CD14-positive monocyte (primary cell): Measurements from ENCODE around the gene MARS1. TPM values are rescaled to one million over a fixed set of nuclear protein-coding genes. Genes with fewer than 3 reads are reported as not detected.

Source experiments
- DNase-seq, 3 donors: peaks; one replicate each; pipeline ENCODE4 v3.0.0-alpha.2; 2011 to 2022
- H2AFZ ChIP-seq: 2 replicates; pipeline ENCODE4 v1.6.0; 2012; ENCODE audit warnings: mild to moderate bottlenecking, low read depth, low read length, inconsistent platforms; ENCODE audit not compliant: insufficient read depth, poor library complexity, severe bottlenecking
- H3K27ac ChIP-seq, 2 donors: 1 replicate in 1 of 2; 2 replicates in 1 of 2; pipeline ENCODE4 v1.5.1; 2012 to 2013; ENCODE audit warnings: low read length in 2 of 2, control low read depth in 1 of 2, inconsistent platforms in 1 of 2, low read depth in 1 of 2, mild to moderate bottlenecking in 1 of 2
- H3K27me3 ChIP-seq, 2 donors: one replicate each; pipeline versions ENCODE4 v1.6.0 to v1.6.1; 2011 to 2013; ENCODE audit warnings: low read length in 2 of 2; ENCODE audit not compliant: control insufficient read depth in 2 of 2, insufficient read depth in 2 of 2
- H3K36me3 ChIP-seq, 2 donors: replicated peaks in 1 of 2; 1 replicate in 1 of 2; 2 replicates in 1 of 2; pipeline versions ENCODE4 v1.5.1 to v1.6.1; 2012 to 2013; ENCODE audit warnings: low read length in 2 of 2, control low read depth in 1 of 2, inconsistent platforms in 1 of 2, mild to moderate bottlenecking in 1 of 2; ENCODE audit not compliant: insufficient read depth in 2 of 2, control insufficient read depth in 1 of 2
- H3K4me1 ChIP-seq, 2 donors: 1 replicate in 1 of 2; 2 replicates in 1 of 2; pipeline versions ENCODE4 v1.5.1 to v1.6.1; 2012 to 2013; ENCODE audit warnings: low read length in 2 of 2, control low read depth in 1 of 2, inconsistent platforms in 1 of 2, mild to moderate bottlenecking in 1 of 2, moderate library complexity in 1 of 2; ENCODE audit not compliant: insufficient read depth in 2 of 2, control insufficient read depth in 1 of 2
- H3K4me2 ChIP-seq: replicated peaks from 2 replicates; pipeline ENCODE3; 2012; ENCODE audit warnings: low read length, moderate library complexity, mild to moderate bottlenecking; ENCODE audit not compliant: poor library complexity, severe bottlenecking; ENCODE audit errors: extremely low read depth
- H3K4me3 ChIP-seq, 3 experiments: fragments of 200-600 bp in 1 of 3; sonication (generic) in 1 of 3; replicated peaks in 1 of 3; 1 replicate in 2 of 3; 2 replicates in 1 of 3; pipeline ENCODE4 v1.5.1; 2011 to 2013; ENCODE audit warnings: low read length in 3 of 3, mild to moderate bottlenecking in 3 of 3, control low read depth in 2 of 3, low read depth in 2 of 3, inconsistent platforms in 1 of 3, moderate library complexity in 1 of 3
- H3K79me2 ChIP-seq: 2 replicates; pipeline ENCODE4 v1.6.0; 2012; ENCODE audit warnings: mild to moderate bottlenecking, control low read depth, inconsistent platforms, low read length, moderate library complexity; ENCODE audit not compliant: insufficient read depth
- H3K9ac ChIP-seq: 2 replicates; pipeline ENCODE4 v1.6.0; 2017; ENCODE audit warnings: low read length, mild to moderate bottlenecking; ENCODE audit not compliant: insufficient read depth, poor library complexity, severe bottlenecking
- H3K9me3 ChIP-seq, 2 donors: replicated peaks in 1 of 2; 1 replicate in 1 of 2; 2 replicates in 1 of 2; pipeline versions ENCODE4 v1.5.1 to v1.6.1; 2012 to 2013; ENCODE audit warnings: low read length in 2 of 2, control low read depth in 1 of 2; ENCODE audit not compliant: control insufficient read depth in 1 of 2, insufficient read depth in 1 of 2
- H4K20me1 ChIP-seq: 2 replicates; pipeline ENCODE4 v1.6.0; 2012; ENCODE audit warnings: mild to moderate bottlenecking, low read length, control low read depth, moderate library complexity; ENCODE audit not compliant: insufficient read depth
- H3K27ac Mint-ChIP-seq, 7 donors: one replicate each; pipeline ENCODE4 v1.8.0; 2020; ENCODE audit warnings: mild to moderate bottlenecking in 7 of 7, mixed read lengths in 7 of 7, moderate library complexity in 6 of 7, inconsistent platforms in 2 of 7
- H3K27me3 Mint-ChIP-seq, 3 donors: one replicate each; pipeline ENCODE4 v1.8.0; 2021 to 2022; ENCODE audit warnings: low read depth in 3 of 3, mild to moderate bottlenecking in 3 of 3, mixed read lengths in 3 of 3, moderate library complexity in 3 of 3, inconsistent platforms in 1 of 3
- H3K36me3 Mint-ChIP-seq, 2 donors: one replicate each; pipeline ENCODE4 v1.8.0; 2020; ENCODE audit warnings: mixed read lengths in 2 of 2, inconsistent platforms in 1 of 2, mild to moderate bottlenecking in 1 of 2
- H3K4me1 Mint-ChIP-seq: one replicate; pipeline ENCODE4 v1.8.0; 2020; ENCODE audit warnings: mild to moderate bottlenecking, mixed read lengths
- H3K4me3 Mint-ChIP-seq, 2 donors: one replicate each; pipeline ENCODE4 v1.8.0; 2020; ENCODE audit warnings: mild to moderate bottlenecking in 2 of 2, mixed read lengths in 2 of 2, moderate library complexity in 1 of 2
- H3K9me3 Mint-ChIP-seq, 7 donors: one replicate each; pipeline ENCODE4 v1.8.0; 2020 to 2022; ENCODE audit warnings: mixed read lengths in 7 of 7, mild to moderate bottlenecking in 6 of 7, moderate library complexity in 6 of 7, inconsistent platforms in 2 of 7
- CTCF ChIP-seq: fragments of 200-600 bp; IDR thresholded peaks from one replicate; pipeline ENCODE4 v1.8.0; 2022; ENCODE audit warnings: antibody characterized with exemption, mild to moderate bottlenecking
- WGBS: methylation state at CpG from one replicate; pipeline ENCODE4 v1.1.5; 2013; ENCODE audit warnings: missing lambda C conversion rate; ENCODE audit not compliant: insufficient coverage; 5-methylcytosine and 5-hydroxymethylcytosine counted together
- intact Hi-C, 2 donors: fragments of 100-400 bp; cut with micrococcal nuclease; formaldehyde crosslinking; loops; one replicate each; pipeline versions ENCODE4 v1.15.0 to v1.15.1; 2023
- polyA plus RNA-seq, 3 donors: library from polyadenylated mRNA; depleted of rRNA in 1 of 3; unstranded in 2 of 3; stranded (reverse) in 1 of 3; fragments of 300-500 nt in 2 of 3; fragments of >200 nt in 1 of 3; fragmentation: Illumina TruSeq in 2 of 3; gene quantifications; 1 replicate in 2 of 3; 2 replicates in 1 of 3; pipeline ENCODE4 v1.2.3, GENCODE V29; 2012 to 2021

The MARS1 gene
- polyA plus RNA-seq, 3 donors: 63.5 to 164 (median 79.8) TPM

GRCh38 chr12:57554453-57554852 is 66.6 kb downstream of the MARS1 start:
- H3K9me3 Mint-ChIP-seq: peaks cover 0 to 11% (median 0%) of the 10 kb centered on the region in 7 donors
- DNase-seq: no peak
- Histone ChIP-seq H3K27ac (no peak overlapping the region), H3K27me3 (peaks cover 19 to 24% of the 10 kb centered on the region in 2 donors), H3K4me1 (peaks cover 4 to 10% of the 10 kb centered on the region in 2 donors), H3K4me2 (no peak overlapping the region), H2AFZ (no peak overlapping the region), H3K4me3 (no peak overlapping the region), H3K79me2 (no peaks in the 10 kb centered on the region), H3K9ac (no peak overlapping the region), H3K36me3 (no peaks in the 10 kb centered on the region), H3K9me3 (no peaks in the 10 kb centered on the region), H4K20me1 (no peaks in the 10 kb centered on the region)
- H3K36me3 Mint-ChIP-seq: peaks cover 4 to 5% of the 10 kb centered on the region in 2 donors
- H3K27ac Mint-ChIP-seq: no peak overlapping the region
- intact Hi-C loops: no loop called here
- H3K27me3 Mint-ChIP-seq: peaks cover 30 to 40% (median 33%) of the 10 kb centered on the region in 3 donors
- no CpG with 5 or more reads among the region's 2 CpGs for WGBS
- H3K4me1 Mint-ChIP-seq: peaks cover 8% of the 10 kb centered on the region
- no peak for TF ChIP-seq CTCF
- peak overlapping the region in 1 of 2 donors; percentile 21 for H3K4me3 Mint-ChIP-seq

GRCh38 chr12:57554897-57555296 is 67.0 kb downstream of the MARS1 start:
- Mint-ChIP-seq H3K27ac (no peak overlapping the region), H3K4me3 (no peak overlapping the region), H3K9me3 (peaks cover 0 to 11% (median 0%) of the 10 kb centered on the region in 7 donors), H3K36me3 (peaks cover 4 to 5% of the 10 kb centered on the region in 2 donors), H3K4me1 (peaks cover 7% of the 10 kb centered on the region), H3K27me3 (peaks cover 27 to 36% (median 28%) of the 10 kb centered on the region in 3 donors)
- H3K9ac ChIP-seq: no peak overlapping the region
- H3K4me2 ChIP-seq: no peak overlapping the region
- H4K20me1 ChIP-seq: no peaks in the 10 kb centered on the region
- TF ChIP-seq CTCF: no peak
- intact Hi-C loops: loop anchor here in 1 of 2 donors (5.0 kb wide), 1 partner anchor 193 kb away; no protein-coding TSS in a partner anchor
- H3K9me3 ChIP-seq: no peaks in the 10 kb centered on the region
- no CpG with 5 or more reads among the region's 1 CpG for WGBS
- no peak overlapping the region for H3K27ac ChIP-seq
- no peaks in the 10 kb centered on the region for H3K36me3 ChIP-seq
- H2AFZ ChIP-seq: no peak overlapping the region
- no peak overlapping the region for H3K4me3 ChIP-seq
- H3K27me3 ChIP-seq: peaks cover 17 to 21% of the 10 kb centered on the region in 2 donors
- peaks cover 4 to 6% of the 10 kb centered on the region in 2 donors for H3K4me1 ChIP-seq
- DNase-seq: no peak
- H3K79me2 ChIP-seq: no peaks in the 10 kb centered on the region
